ENCODE measurements around the gene TIMM10B. TPM values are rescaled to one million over a fixed set of nuclear protein-coding genes. Genes with fewer than 3 reads are reported as not detected.
A peak's percentile ranks its signal among the peaks of the same experiment; 100 is the strongest.

TIMM10B gene
- total and polyA plus RNA-seq, 3 donors from 2014 or later: 37.0 to 55.1 (median 49.1) TPM

GRCh38 chr11:6437993-6438392 lies 43.3 kb upstream of the TIMM10B start:
- Histone ChIP-seq H3K4me3 (no peak overlapping the region), H3K27me3 (no peaks in the 10 kb centered on the region), H3K36me3 (ENCODE audit: low read depth, missing control alignments) (no peaks in the 10 kb centered on the region), H3K9me3 (no peaks in the 10 kb centered on the region), H3K27ac (no peak overlapping the region), H3K4me1 (no peaks in the 10 kb centered on the region)
- WGBS, 2 donors: 70 to 71% methylated on average over 3 of the region's 3 CpGs
- TF ChIP-seq CTCF (IDR thresholded peaks at IDR 0.05) (no peak), POLR2A (IDR thresholded peaks at IDR 0.05) (no peak)
- intact Hi-C loops (cut with DNase I; ENCODE audit: low total_unique reads): no loop called here
- DNase-seq: no peak

GRCh38 chr11:6438979-6439571 lies 42.2 kb upstream of the TIMM10B start:
- no peak overlapping the region for H3K4me3 ChIP-seq
- WGBS, 2 donors: 17 to 46% methylated on average over 1 of the region's 1 CpG
- no peak for TF ChIP-seq POLR2A (IDR thresholded peaks at IDR 0.05)
- peak in 2 of 3 experiments; percentile 44 to 57 for TF ChIP-seq CTCF (IDR thresholded peaks at IDR 0.05)

GRCh38 chr11:6440906-6441358 lies 40.4 kb upstream of the TIMM10B start, which contains the start of gene HPX:
Gene HPX, minus strand, starts transcription at chr11:6440987. Its CDS starts 24 bp downstream, at chr11:6440963.
- Histone ChIP-seq H3K4me1 (no peaks in the 10 kb centered on the region), H3K4me3 (no peak within 1 kb of the TSS), H3K27ac (no peak within 1 kb of the TSS), H3K27me3 (no peaks in the 10 kb centered on the region), H3K9me3 (no peaks in the 10 kb centered on the region), H3K36me3 (ENCODE audit: low read depth, missing control alignments) (no peaks in the 10 kb centered on the region)
- DNase-seq: no peak
- 80 to 83% methylated on average over 3 of the region's 3 CpGs for WGBS, 2 donors
- intact Hi-C loops (cut with DNase I; ENCODE audit: low total_unique reads): no loop called here
- TF ChIP-seq POLR2A (IDR thresholded peaks at IDR 0.05) (no peak), CTCF (IDR thresholded peaks at IDR 0.05) (no peak)

More at GRCh38 chr11:6438979-6439571, 42.2 kb upstream of the TIMM10B start:
- no peaks in the 10 kb centered on the region for H3K27me3 ChIP-seq
- peak; percentile 57 for DNase-seq
- no peaks in the 10 kb centered on the region for H3K4me1 ChIP-seq
- intact Hi-C loops (cut with DNase I; ENCODE audit: low total_unique reads): no loop called here
- no peak overlapping the region for H3K27ac ChIP-seq
- no peaks in the 10 kb centered on the region for H3K36me3 ChIP-seq (ENCODE audit: low read depth, missing control alignments)
- no peaks in the 10 kb centered on the region for H3K9me3 ChIP-seq

- no peak overlapping the region for H3K4me3 ChIP-seq
- DNase-seq: no peak
- no peaks in the 10 kb centered on the region for H3K9me3 ChIP-seq
- H3K36me3 ChIP-seq (ENCODE audit: low read depth, missing control alignments): no peaks in the 10 kb centered on the region
- no peak overlapping the region for H3K27ac ChIP-seq
- no peaks in the 10 kb centered on the region for H3K4me1 ChIP-seq
- WGBS, 2 donors: 91 to 92% methylated on average over 4 of the region's 4 CpGs
- intact Hi-C loops (cut with DNase I; ENCODE audit: low total_unique reads): no loop called here
- H3K27me3 ChIP-seq: no peaks in the 10 kb centered on the region
- TF ChIP-seq CTCF (IDR thresholded peaks at IDR 0.05): no peak
- no peak for TF ChIP-seq POLR2A (IDR thresholded peaks at IDR 0.05)
Measured at GRCh38 chr11:6442441-6442840, 38.9 kb upstream of the TIMM10B start.

All from testis (tissue), 3 donors.